ENCODE results near the gene SPOUT1.

DNA sequence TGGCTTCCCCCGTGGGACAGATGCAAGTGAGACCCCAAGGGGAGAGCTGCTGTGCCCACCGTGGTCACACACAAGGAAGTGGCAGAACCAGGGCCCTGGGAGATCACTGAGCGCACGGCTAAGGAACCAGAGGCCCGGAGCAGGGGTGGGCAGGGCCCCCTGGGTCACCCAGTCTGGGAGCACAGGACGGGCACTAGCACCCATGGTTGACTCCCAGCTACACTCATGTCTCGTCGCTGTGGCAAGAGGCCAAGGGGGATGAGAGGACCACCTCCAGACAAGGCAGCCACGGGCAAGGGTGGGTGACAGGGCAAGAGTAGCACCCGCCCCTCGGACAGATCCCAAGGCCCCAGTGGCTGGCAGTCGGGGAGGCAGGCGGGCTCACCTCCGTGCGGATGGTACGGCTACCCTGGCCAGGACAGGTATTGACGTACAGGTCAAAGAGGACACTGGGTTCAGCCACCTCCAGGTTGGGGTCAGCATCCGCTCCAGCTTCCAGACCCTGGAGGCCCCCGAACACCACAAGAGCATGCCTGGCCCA lies 6.2 kb downstream of the SPOUT1 start:
- TF ChIP-seq, protein P1, sequence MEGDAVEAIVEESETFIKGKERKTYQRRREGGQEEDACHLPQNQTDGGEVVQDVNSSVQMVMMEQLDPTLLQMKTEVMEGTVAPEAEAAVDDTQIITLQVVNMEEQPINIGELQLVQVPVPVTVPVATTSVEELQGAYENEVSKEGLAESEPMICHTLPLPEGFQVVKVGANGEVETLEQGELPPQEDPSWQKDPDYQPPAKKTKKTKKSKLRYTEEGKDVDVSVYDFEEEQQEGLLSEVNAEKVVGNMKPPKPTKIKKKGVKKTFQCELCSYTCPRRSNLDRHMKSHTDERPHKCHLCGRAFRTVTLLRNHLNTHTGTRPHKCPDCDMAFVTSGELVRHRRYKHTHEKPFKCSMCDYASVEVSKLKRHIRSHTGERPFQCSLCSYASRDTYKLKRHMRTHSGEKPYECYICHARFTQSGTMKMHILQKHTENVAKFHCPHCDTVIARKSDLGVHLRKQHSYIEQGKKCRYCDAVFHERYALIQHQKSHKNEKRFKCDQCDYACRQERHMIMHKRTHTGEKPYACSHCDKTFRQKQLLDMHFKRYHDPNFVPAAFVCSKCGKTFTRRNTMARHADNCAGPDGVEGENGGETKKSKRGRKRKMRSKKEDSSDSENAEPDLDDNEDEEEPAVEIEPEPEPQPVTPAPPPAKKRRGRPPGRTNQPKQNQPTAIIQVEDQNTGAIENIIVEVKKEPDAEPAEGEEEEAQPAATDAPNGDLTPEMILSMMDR (IDR thresholded peaks at IDR 0.05 in 8 of 11, conservative IDR thresholded peaks at IDR 0.05 in 3 of 11): no peak
- no peak for TF ChIP-seq POLR2A (IDR thresholded peaks at IDR 0.05)
